Spleen (tissue), 7 donors: ENCODE data around the gene MCUR1.

ENCODE experiments used
- POLR2A ChIP-seq, 3 donors: fragments of 450-650 bp; IDR thresholded peaks; one replicate each; pipeline ENCODE4 v1.5.1; 2017; ENCODE audit warnings: antibody characterized with exemption in 3 of 3, mild to moderate bottlenecking in 1 of 3
- POLR2AphosphoS5 ChIP-seq, 3 donors: sonication (generic); formaldehyde crosslinking; IDR thresholded peaks; one replicate each; pipeline ENCODE4 v1.5.1; 2017; ENCODE audit warnings: antibody characterized with exemption in 3 of 3
- TF ChIP-seq, protein P1 (sequence below), 11 experiments: fragments of 200-600 bp in 7 of 11; fragments of 450-650 bp in 4 of 11; sonication (generic) in 4 of 11; IDR thresholded peaks in 8 of 11; conservative IDR thresholded peaks in 3 of 11; 1 replicate in 7 of 11; 2 replicates in 4 of 11; pipeline versions ENCODE4 v1.4.0 to v1.8.0; 2016 to 2021; ENCODE audit warnings: antibody characterized with exemption in 11 of 11, inconsistent platforms in 4 of 11, mild to moderate bottlenecking in 1 of 11
- donor health status: DM: no; HTN: no; CAD: no; lungs with moderate emphysema.
- donor health status: DM: no; HTN: no; CAD: no.
- donor health status: DM: no; HTN: no; CAD: no.

DNA sequence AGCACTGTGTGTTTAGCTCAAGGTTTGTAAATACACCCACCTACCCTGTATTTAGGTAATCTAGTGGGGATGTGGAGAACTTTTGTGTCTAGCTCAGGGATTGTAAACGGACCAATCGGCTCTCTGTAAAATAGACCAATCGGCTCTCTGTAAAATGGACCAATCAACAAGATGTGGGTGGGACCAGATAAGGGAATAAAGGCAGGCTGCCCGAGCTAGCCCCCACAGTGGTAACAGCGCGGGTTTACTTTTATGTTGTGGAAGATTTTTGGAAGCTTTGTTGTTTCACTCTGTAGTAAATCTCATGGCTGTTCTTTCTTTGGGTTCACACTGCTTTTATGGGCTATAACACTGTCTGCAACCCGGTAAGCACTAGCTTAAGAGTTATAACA is 70.6 kb downstream of the MCUR1 start:
- TF ChIP-seq, protein P1, sequence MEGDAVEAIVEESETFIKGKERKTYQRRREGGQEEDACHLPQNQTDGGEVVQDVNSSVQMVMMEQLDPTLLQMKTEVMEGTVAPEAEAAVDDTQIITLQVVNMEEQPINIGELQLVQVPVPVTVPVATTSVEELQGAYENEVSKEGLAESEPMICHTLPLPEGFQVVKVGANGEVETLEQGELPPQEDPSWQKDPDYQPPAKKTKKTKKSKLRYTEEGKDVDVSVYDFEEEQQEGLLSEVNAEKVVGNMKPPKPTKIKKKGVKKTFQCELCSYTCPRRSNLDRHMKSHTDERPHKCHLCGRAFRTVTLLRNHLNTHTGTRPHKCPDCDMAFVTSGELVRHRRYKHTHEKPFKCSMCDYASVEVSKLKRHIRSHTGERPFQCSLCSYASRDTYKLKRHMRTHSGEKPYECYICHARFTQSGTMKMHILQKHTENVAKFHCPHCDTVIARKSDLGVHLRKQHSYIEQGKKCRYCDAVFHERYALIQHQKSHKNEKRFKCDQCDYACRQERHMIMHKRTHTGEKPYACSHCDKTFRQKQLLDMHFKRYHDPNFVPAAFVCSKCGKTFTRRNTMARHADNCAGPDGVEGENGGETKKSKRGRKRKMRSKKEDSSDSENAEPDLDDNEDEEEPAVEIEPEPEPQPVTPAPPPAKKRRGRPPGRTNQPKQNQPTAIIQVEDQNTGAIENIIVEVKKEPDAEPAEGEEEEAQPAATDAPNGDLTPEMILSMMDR (IDR thresholded peaks at IDR 0.05 in 8 of 11, conservative IDR thresholded peaks at IDR 0.05 in 3 of 11), result no peak
- no peak for TF ChIP-seq POLR2AphosphoS5 (IDR thresholded peaks at IDR 0.05)
- no peak for TF ChIP-seq POLR2A (IDR thresholded peaks at IDR 0.05)
